ENCODE data around the gene UGT1A8. TPM values are rescaled to one million over a fixed set of nuclear protein-coding genes. Genes with fewer than 3 reads are reported as not detected.

Gene UGT1A8
- total and polyA plus RNA-seq, 9 of the 15 experiments (the other 6 are each of a cell fraction or from before 2014, with no cell fraction given) = 0.04 TPM; not detected in 8

DNA sequence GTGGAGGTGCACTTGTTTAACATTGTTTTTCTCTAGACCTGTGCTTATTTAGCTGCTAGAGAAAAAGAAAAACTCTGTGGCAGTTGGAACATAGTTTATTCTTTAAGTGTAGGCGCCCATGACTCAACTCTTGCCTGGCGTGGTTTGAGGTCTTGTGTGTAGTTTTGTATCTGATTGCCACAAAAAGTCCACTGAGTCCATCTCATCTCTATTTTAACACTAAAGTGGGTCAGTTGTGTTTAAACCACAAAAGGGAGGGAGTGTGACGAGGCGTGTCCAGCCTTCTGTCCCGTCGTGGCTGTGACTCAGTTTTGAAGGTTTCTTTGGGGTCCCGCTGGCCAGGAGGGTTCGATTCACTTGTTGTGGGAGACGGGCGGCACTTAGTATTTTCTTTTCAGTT, 39.0 kb downstream of the UGT1A8 start (continued):
- no peak for TF ChIP-seq SMARCB1 (IDR thresholded peaks at IDR 0.05; ENCODE audit: insufficient read length, low read depth)
- TF ChIP-seq, protein P1, sequence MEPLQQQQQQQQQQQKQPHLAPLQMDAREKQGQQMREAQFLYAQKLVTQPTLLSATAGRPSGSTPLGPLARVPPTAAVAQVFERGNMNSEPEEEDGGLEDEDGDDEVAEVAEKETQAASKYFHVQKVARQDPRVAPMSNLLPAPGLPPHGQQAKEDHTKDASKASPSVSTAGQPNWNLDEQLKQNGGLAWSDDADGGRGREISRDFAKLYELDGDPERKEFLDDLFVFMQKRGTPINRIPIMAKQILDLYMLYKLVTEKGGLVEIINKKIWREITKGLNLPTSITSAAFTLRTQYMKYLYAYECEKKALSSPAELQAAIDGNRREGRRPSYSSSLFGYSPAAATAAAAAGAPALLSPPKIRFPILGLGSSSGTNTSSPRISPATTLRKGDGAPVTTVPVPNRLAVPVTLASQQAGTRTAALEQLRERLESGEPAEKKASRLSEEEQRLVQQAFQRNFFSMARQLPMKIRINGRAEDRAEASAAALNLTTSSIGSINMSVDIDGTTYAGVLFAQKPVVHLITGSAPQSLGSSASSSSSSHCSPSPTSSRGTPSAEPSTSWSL (CRISPR knock-in tag; IDR thresholded peaks at IDR 0.05; ENCODE audit: borderline replicate concordance) = no peak

DNA sequence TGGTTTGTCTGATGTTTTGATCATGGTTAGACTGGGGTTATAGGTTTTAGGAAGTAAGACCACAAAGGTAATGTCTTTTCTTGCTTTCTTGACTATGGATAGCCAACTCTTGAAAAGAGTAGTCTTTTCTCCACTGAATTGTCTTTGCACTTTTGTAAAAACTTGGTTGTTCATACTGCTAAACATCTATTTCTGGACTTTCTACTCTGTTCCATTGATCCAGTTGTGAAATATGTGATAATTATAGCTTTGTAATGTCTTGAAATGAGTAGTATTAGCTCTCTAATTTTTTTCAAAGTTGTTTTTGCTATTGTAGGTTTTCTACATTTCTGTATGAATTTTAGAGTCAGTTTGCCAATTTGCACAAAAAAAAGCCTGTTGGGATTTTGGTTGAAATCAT, 41.2 kb downstream of the UGT1A8 start:
- FAIRE-seq = no peak
- BruUV-seq (replicated peaks) = no TSS peak
- H3K4me3 ChIP-seq = no peak overlapping the region
- no peaks in the 10 kb centered on the region for H3K4me1 ChIP-seq (replicated peaks in 1 of 2; ENCODE audit: control insufficient read depth in 2 of 2, insufficient read depth in 2 of 2, low read length in 2 of 2)
- ChIA-PET POLR2A (no interaction called here), CTCF (ENCODE audit: low intra/inter-chr PET ratio) (no interaction called here)
- H3K36me3 ChIP-seq (ENCODE audit: control insufficient read depth, insufficient read depth, low read length) = no peaks in the 10 kb centered on the region
- no peak overlapping the region for H2AFZ ChIP-seq (ENCODE audit: low read depth, low read length)
- no peak for ATAC-seq
- no peak overlapping the region for H3K27ac ChIP-seq (ENCODE audit: extremely low read depth, low read depth, low read length)
- H3K4me2 ChIP-seq (ENCODE audit: insufficient read depth, low read length) = no peak overlapping the region
- no peak for DNase-seq (ENCODE audit: extremely low read depth in 1 of 4, low spot score in 3 of 4)
- no peaks in the 10 kb centered on the region for H3K9me1 ChIP-seq (ENCODE audit: control insufficient read depth, insufficient read depth, low read length)
- intact Hi-C loops (cut with micrococcal nuclease) (no loop called here), in situ Hi-C loops (cut with MboI) (no loop called here)
- H3K9me3 ChIP-seq (replicated peaks; ENCODE audit: control insufficient read depth, insufficient read depth, low read depth, low read length) = no peaks in the 10 kb centered on the region
- H3K27me3 ChIP-seq (ENCODE audit: control insufficient read depth in 2 of 2, insufficient read depth in 2 of 2, low read length in 2 of 2) = peaks cover 0 to 7% of the 10 kb centered on the region in 2 experiments; a peak in 1 of 5 replicates
- no peak overlapping the region for H3K9ac ChIP-seq (ENCODE audit: insufficient read depth in 1 of 2, low read depth in 2 of 2, low read length in 2 of 2)
- no peaks in the 10 kb centered on the region for H4K20me1 ChIP-seq (replicated peaks; ENCODE audit: control insufficient read depth, insufficient read depth, low read length)
- no peaks in the 10 kb centered on the region for H3K79me2 ChIP-seq (ENCODE audit: control insufficient read depth, insufficient read depth, low read length)
- TF ChIP-seq BCOR (IDR thresholded peaks at IDR 0.05) = no peak
- TF ChIP-seq CBX2 (IDR thresholded peaks at IDR 0.05; ENCODE audit: insufficient read depth, low read length, poor library complexity, severe bottlenecking) = no peak
- no peak for TF ChIP-seq CEBPG (CRISPR knock-in tag; IDR thresholded peaks at IDR 0.05)
- TF ChIP-seq CEBPG (tag; conservative IDR thresholded peaks at IDR 0.05 in 1 of 2, IDR thresholded peaks at IDR 0.05 in 1 of 2) = no peak
- no peak for TF ChIP-seq KLF10 (CRISPR knock-in tag; IDR thresholded peaks at IDR 0.05)
- no peak for TF ChIP-seq SAFB (IDR thresholded peaks at IDR 0.05; ENCODE audit: borderline replicate concordance, low read depth, low read length)
- no peak for TF ChIP-seq FOXK2 (conservative IDR thresholded peaks at IDR 0.05 in 1 of 2, IDR thresholded peaks at IDR 0.05 in 1 of 2; ENCODE audit: low read depth in 2 of 2)
- no peak for TF ChIP-seq THRAP3 (IDR thresholded peaks at IDR 0.05; ENCODE audit: borderline replicate concordance)
- no peak for TF ChIP-seq SRSF3 (IDR thresholded peaks at IDR 0.05; ENCODE audit: insufficient read depth, low read length)
- TF ChIP-seq, protein P2, sequence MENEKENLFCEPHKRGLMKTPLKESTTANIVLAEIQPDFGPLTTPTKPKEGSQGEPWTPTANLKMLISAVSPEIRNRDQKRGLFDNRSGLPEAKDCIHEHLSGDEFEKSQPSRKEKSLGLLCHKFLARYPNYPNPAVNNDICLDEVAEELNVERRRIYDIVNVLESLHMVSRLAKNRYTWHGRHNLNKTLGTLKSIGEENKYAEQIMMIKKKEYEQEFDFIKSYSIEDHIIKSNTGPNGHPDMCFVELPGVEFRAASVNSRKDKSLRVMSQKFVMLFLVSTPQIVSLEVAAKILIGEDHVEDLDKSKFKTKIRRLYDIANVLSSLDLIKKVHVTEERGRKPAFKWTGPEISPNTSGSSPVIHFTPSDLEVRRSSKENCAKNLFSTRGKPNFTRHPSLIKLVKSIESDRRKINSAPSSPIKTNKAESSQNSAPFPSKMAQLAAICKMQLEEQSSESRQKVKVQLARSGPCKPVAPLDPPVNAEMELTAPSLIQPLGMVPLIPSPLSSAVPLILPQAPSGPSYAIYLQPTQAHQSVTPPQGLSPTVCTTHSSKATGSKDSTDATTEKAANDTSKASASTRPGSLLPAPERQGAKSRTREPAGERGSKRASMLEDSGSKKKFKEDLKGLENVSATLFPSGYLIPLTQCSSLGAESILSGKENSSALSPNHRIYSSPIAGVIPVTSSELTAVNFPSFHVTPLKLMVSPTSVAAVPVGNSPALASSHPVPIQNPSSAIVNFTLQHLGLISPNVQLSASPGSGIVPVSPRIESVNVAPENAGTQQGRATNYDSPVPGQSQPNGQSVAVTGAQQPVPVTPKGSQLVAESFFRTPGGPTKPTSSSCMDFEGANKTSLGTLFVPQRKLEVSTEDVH (IDR thresholded peaks at IDR 0.05; ENCODE audit: low read depth, partially characterized antibody) = no peak
- no peak for TF ChIP-seq ZNF354B (CRISPR knock-in tag; IDR thresholded peaks at IDR 0.05)
- TF ChIP-seq, protein P3, sequence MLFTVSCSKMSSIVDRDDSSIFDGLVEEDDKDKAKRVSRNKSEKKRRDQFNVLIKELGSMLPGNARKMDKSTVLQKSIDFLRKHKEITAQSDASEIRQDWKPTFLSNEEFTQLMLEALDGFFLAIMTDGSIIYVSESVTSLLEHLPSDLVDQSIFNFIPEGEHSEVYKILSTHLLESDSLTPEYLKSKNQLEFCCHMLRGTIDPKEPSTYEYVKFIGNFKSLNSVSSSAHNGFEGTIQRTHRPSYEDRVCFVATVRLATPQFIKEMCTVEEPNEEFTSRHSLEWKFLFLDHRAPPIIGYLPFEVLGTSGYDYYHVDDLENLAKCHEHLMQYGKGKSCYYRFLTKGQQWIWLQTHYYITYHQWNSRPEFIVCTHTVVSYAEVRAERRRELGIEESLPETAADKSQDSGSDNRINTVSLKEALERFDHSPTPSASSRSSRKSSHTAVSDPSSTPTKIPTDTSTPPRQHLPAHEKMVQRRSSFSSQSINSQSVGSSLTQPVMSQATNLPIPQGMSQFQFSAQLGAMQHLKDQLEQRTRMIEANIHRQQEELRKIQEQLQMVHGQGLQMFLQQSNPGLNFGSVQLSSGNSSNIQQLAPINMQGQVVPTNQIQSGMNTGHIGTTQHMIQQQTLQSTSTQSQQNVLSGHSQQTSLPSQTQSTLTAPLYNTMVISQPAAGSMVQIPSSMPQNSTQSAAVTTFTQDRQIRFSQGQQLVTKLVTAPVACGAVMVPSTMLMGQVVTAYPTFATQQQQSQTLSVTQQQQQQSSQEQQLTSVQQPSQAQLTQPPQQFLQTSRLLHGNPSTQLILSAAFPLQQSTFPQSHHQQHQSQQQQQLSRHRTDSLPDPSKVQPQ (CRISPR knock-in tag; IDR thresholded peaks at IDR 0.05; ENCODE audit: borderline replicate concordance) = no peak
- TF ChIP-seq GATA2 (CRISPR knock-in tag; IDR thresholded peaks at IDR 0.05) = no peak
- TF ChIP-seq HDAC6 (IDR thresholded peaks at IDR 0.05; ENCODE audit: low read depth, low read length) = no peak
